ENCODE data around the gene AJM1. TPM values are rescaled to one million over a fixed set of nuclear protein-coding genes. Genes with fewer than 3 reads are reported as not detected.
"Not testable (repeated sequence)": the region's sequence is repeated elsewhere in the genome, so short reads cannot be mapped to it uniquely, and the experiment has no call there.

Gene AJM1
- total RNA-seq = 1 to 10 TPM; 6.6 to 6.7 TPM

GRCh38 chr9:136842380-136842948 is at the start of gene AJM1:
AJM1 (plus strand) TSS chr9:136842478; CDS start chr9:136844415, 1,937 bp downstream.
- ATAC-seq (ENCODE audit: low read depth) (peak; percentile 86), DNase-seq (peak; percentile 89)
- not testable (repeated sequence) for H3K36me3 Mint-ChIP-seq, H3K9me3 Mint-ChIP-seq, H3K4me1 Mint-ChIP-seq, H3K27me3 Mint-ChIP-seq
- H3K27ac Mint-ChIP-seq = peak within 1 kb of the TSS; percentile 76
- H3K4me3 Mint-ChIP-seq = peak within 1 kb of the TSS; percentile 85
- POLR2A ChIA-PET = interaction anchor here (0.6 to 3.0 kb wide), 10 partner anchors 19 to 149 kb away, joined by 3 to 12 read pairs (median 3); partner anchors contain the start of genes EDF1, FBXW5, PAXX and RABL6

- H3K9me3 Mint-ChIP-seq = no peaks in the 10 kb centered on the region
- H3K27me3 Mint-ChIP-seq = peaks cover 23% of the 10 kb centered on the region
- DNase-seq (no peak), ATAC-seq (ENCODE audit: low read depth) (no peak)
- POLR2A ChIA-PET = interaction anchor here (0.6 to 1.4 kb wide), 3 partner anchors 14 to 89 kb away, joined by 4 to 6 read pairs (median 4); partner anchors contain the start of gene RABL6
- no peak overlapping the region for H3K27ac Mint-ChIP-seq
- H3K36me3 Mint-ChIP-seq = no peaks in the 10 kb centered on the region
- peaks cover 18% of the 10 kb centered on the region for H3K4me1 Mint-ChIP-seq
- H3K4me3 Mint-ChIP-seq = no peak overlapping the region
Measured at GRCh38 chr9:136793086-136793946, 49.0 kb upstream of the AJM1 start.

DNA sequence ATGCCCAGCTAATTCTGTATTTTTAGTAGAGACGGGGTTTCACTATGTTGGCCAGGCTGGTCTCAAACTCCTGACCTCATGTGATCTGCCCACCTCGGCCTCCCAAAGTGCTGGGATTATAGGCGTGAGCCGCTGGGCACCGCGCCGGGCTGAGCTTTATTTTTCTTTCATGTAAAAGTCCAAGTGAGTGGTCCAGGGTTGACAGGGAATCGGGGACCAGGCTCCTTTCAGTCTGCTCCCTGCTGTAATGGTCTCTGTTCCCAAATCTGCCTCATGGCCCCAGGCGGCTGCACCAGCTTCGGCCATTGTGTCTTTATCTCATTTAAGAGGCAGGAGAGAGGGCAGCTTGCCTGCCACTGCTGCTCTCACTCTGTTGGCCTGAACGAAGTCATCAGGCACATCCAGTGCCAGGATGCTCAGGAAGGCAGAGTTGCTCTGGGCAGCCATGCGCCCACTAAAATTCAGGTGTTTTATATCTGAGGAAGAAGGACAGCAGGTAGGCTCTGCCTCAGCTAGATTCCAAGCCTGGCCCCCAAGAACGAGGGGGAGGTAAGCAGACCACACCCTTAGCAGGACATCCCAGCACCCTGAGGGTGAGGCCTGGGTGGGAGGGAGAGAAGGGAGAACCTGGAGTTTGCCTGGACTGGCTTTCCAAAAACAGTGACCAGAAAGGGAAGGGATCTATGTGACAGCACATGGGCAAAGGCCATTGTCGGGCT is 47.8 kb upstream of the AJM1 start:
- Mint-ChIP-seq H3K4me1 (peaks cover 15% of the 10 kb centered on the region), H3K27ac (no peak overlapping the region), H3K27me3 (peaks cover 23% of the 10 kb centered on the region), H3K36me3 (no peaks in the 10 kb centered on the region), H3K4me3 (no peak overlapping the region), H3K9me3 (no peaks in the 10 kb centered on the region)
- POLR2A ChIA-PET = interaction anchor here (1.4 kb wide), 1 partner anchor 13 kb away, joined by 6 read pairs; the partner anchor contains the start of gene RABL6
- DNase-seq (no peak), ATAC-seq (ENCODE audit: low read depth) (no peak)

DNA sequence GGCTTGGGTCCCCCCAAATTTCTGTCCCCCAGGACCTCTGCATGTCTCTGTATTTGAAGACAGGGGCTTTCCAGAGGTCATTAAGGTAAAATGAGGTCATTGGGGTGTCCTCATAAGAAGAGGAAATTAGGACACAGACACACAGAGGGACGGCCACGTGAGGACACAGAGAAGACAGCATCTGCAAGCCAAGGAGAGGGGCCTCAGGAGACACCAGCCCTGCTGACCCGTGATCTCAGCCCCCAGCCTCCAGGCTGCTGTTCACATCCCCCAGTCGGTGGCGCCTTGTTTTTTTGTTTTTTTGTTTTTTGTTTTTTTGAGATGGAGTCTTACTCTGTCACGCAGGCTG is 47.3 kb upstream of the AJM1 start:
- POLR2A ChIA-PET = no interaction called here
- H3K27ac Mint-ChIP-seq = no peak overlapping the region

DNA sequence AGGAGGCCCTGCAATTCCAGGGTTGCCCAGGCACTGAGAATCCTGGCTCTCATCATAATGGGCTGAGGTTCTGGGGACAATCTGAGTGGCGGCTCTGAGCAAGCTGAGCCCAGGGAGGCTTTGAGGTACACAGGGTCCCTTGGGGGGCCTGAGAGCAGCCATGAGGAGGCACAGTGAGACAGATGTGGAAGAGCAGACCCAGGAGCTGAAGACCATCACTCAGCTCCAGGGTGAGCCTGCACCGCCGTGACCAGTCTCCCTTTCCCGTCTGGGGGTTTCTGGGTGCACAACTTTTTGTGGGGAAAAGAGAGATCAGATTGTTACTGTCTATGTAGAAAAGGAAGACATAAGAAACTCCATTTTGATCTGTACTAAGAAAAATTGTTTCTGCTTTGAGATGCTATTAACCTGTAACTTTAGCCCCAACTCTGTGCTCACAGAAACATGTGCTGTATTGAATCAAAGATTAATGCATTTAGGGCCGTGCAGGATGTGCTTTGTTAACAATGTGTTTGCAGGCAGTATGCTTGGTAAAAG is 46.0 kb upstream of the AJM1 start, which contains the start of gene CCDC183:
Gene CCDC183, plus strand, starts transcription at position 101 of the 537 bp plus-strand sequence. Its CDS starts 60 bp downstream, at position 161.
- no peak within 1 kb of the TSS for H3K27ac Mint-ChIP-seq

More for the DNA sequence above, 47.3 kb upstream of the AJM1 start:
- Mint-ChIP-seq H3K9me3 (no peaks in the 10 kb centered on the region), H3K4me3 (no peak overlapping the region), H3K4me1 (peaks cover 15% of the 10 kb centered on the region), H3K36me3 (no peaks in the 10 kb centered on the region), H3K27me3 (peaks cover 23% of the 10 kb centered on the region)
- DNase-seq (no peak), ATAC-seq (ENCODE audit: low read depth) (no peak)

DNA sequence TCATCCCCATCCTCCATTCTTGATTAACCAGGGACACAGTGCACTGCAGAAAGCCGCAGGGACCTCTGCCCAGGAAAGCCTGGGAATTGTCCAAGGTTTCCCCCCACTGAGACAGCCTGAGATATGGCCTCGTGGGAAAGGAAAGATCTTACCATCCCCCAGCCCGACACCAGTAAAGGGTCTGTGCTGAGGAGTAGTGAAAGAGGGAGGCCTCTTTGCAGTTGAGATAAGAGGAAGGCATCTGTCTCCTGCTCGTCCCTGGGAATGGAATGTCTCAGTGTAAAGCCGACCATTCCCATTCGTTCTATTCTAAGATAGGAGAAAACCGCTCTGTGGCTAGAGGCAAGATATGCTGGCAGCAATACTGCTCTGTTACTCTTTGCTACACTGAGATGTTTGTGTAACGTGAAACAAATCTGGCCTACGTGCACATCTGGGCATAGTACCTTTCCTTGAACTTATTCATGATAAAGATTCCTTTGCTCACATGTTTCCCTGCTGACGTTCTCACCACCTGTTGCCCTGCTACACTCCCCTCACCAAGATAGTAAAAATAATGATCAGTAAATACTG is 45.4 kb upstream of the AJM1 start:
- H3K4me3 Mint-ChIP-seq; H3K36me3 Mint-ChIP-seq; H3K27ac Mint-ChIP-seq; H3K9me3 Mint-ChIP-seq; ATAC-seq (ENCODE audit: low read depth); DNase-seq: not testable (repeated sequence)
- peaks cover 19% of the 10 kb centered on the region for H3K4me1 Mint-ChIP-seq
- H3K27me3 Mint-ChIP-seq = peaks cover 35% of the 10 kb centered on the region
- POLR2A ChIA-PET = interaction anchor here (0.7 to 1.3 kb wide), 2 partner anchors 11 to 270 kb away, joined by 3 to 4 read pairs; partner anchors contain the start of gene RABL6

More for the DNA sequence above, 46.0 kb upstream of the AJM1 start, which contains the start of gene CCDC183:
- H3K9me3 Mint-ChIP-seq = no peaks in the 10 kb centered on the region
- no peak within 1 kb of the TSS for H3K4me3 Mint-ChIP-seq
- H3K27me3 Mint-ChIP-seq = peaks cover 30% of the 10 kb centered on the region
- POLR2A ChIA-PET = interaction anchor here (1.3 kb wide), 1 partner anchor 11 kb away, joined by 4 read pairs; the partner anchor contains the start of gene RABL6
- peaks cover 18% of the 10 kb centered on the region for H3K4me1 Mint-ChIP-seq
- ATAC-seq (ENCODE audit: low read depth) (no peak), DNase-seq (no peak)
- no peaks in the 10 kb centered on the region for H3K36me3 Mint-ChIP-seq

GRCh38 chr9:136798708-136799078 is 43.6 kb upstream of the AJM1 start:
- no peak overlapping the region for H3K4me3 Mint-ChIP-seq
- H3K36me3 Mint-ChIP-seq = no peaks in the 10 kb centered on the region
- H3K27me3 Mint-ChIP-seq = peaks cover 36% of the 10 kb centered on the region
- no peak for DNase-seq
- POLR2A ChIA-PET = interaction anchor here (3.0 kb wide), 1 partner anchor 9 kb away, joined by 14 read pairs; the partner anchor contains the start of gene RABL6
- no peak for ATAC-seq (ENCODE audit: low read depth)
- H3K9me3 Mint-ChIP-seq = no peaks in the 10 kb centered on the region
- peaks cover 13% of the 10 kb centered on the region for H3K4me1 Mint-ChIP-seq
- H3K27ac Mint-ChIP-seq = no peak overlapping the region

- ATAC-seq (ENCODE audit: low read depth) (no peak), DNase-seq (no peak)
- no peak overlapping the region for H3K27ac Mint-ChIP-seq
- no peaks in the 10 kb centered on the region for H3K36me3 Mint-ChIP-seq
- H3K4me3 Mint-ChIP-seq = peak overlapping the region; percentile 22
- POLR2A ChIA-PET = interaction anchor here (0.6 to 3.0 kb wide), 2 partner anchors 9 to 320 kb away, joined by 4 to 14 read pairs; partner anchors contain the start of gene RABL6
- no peaks in the 10 kb centered on the region for H3K9me3 Mint-ChIP-seq
- peaks cover 36% of the 10 kb centered on the region for H3K27me3 Mint-ChIP-seq
- H3K4me1 Mint-ChIP-seq = peaks cover 13% of the 10 kb centered on the region
Measured at GRCh38 chr9:136799079-136799853, 43.0 kb upstream of the AJM1 start.

DNA sequence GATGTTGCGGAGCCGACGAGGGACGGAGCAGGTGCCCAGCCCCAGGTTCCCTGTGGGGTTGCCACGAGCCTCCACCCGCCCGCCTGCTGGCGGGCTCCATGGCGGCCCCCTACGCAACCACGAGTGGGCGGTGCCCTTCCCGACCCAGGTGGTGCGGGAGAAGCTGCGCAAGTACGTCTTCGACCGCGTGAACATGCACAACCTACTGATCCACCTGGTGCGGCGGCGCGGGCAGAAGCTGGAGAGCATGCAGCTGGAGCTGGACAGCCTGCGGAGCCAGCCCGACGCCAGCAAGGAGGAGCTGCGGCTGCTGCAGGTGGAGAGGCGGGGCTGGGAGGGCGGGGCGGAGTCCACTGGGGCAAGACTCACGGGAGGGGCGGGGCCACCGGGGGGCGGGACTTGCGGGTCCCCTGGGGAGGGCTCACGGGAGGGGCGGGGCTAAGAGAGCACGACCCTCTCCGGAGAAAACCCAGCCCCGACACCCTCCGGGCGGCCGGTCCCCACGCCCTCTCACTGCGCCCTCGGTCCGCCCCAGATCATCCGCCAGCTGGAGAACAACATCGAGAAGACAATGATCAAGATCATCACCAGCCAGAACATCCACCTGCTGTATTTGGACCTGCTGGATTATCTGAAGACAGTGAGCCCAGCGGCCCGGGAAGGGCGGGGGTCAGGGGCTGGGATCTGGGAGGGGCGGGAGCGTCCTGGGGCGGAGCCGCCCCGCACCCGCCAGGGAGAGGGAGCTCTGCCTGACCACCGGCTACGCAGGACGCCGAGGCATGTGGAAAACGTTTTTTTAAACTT is 42.2 kb upstream of the AJM1 start:
- H3K27ac Mint-ChIP-seq = peak overlapping the region; percentile 65
- ATAC-seq (ENCODE audit: low read depth) = peak; percentile 57

GRCh38 chr9:136802321-136802720 is 40.0 kb upstream of the AJM1 start:
- DNase-seq = no peak
- H3K36me3 Mint-ChIP-seq = peaks cover 4% of the 10 kb centered on the region
- H3K27me3 Mint-ChIP-seq = peaks cover 19% of the 10 kb centered on the region
- H3K4me1 Mint-ChIP-seq = peaks cover 15% of the 10 kb centered on the region
- no peaks in the 10 kb centered on the region for H3K9me3 Mint-ChIP-seq
- ATAC-seq (ENCODE audit: low read depth) = no peak
- no peak overlapping the region for H3K4me3 Mint-ChIP-seq
- POLR2A ChIA-PET = no interaction called here
- H3K27ac Mint-ChIP-seq = no peak overlapping the region

More for the DNA sequence above, 42.2 kb upstream of the AJM1 start:
- Mint-ChIP-seq H3K27me3 (peaks cover 36% of the 10 kb centered on the region), H3K9me3 (no peaks in the 10 kb centered on the region), H3K4me3 (peak overlapping the region; percentile 90), H3K4me1 (peaks cover 13% of the 10 kb centered on the region), H3K36me3 (no peaks in the 10 kb centered on the region)
- POLR2A ChIA-PET = interaction anchor here (3.0 kb wide), 1 partner anchor 8 kb away, joined by 14 read pairs; the partner anchor contains the start of gene RABL6
- peak; percentile 85 for DNase-seq

GRCh38 chr9:136803009-136803550 is 39.2 kb upstream of the AJM1 start:
- DNase-seq; H3K9me3 Mint-ChIP-seq; ATAC-seq (ENCODE audit: low read depth); H3K4me3 Mint-ChIP-seq; POLR2A ChIA-PET; H3K27ac Mint-ChIP-seq; H3K36me3 Mint-ChIP-seq: not testable (repeated sequence)
- Mint-ChIP-seq H3K4me1 (peaks cover 15% of the 10 kb centered on the region), H3K27me3 (peaks cover 14% of the 10 kb centered on the region)

Measured in activated naive CD8-positive, alpha-beta T cell treated with anti-CD3 and anti-CD28 coated beads, Interleukin-2, amount 10 ng/mL, durations not matched to agents 7 days and 5 days (primary cell).